ENCODE data around the gene NCEH1. TPM values are rescaled to one million over a fixed set of nuclear protein-coding genes. Genes with fewer than 3 reads are reported as not detected.

Gene NCEH1
- total and polyA plus RNA-seq, 9 of the 15 experiments (the other 6 are each of a cell fraction or from before 2014, with no cell fraction given), result 1.3 to 5.0 (median 2.8) TPM

- no peak for TF ChIP-seq VEZF1 (CRISPR knock-in tag; IDR thresholded peaks at IDR 0.05)
These were observed 57.8 kb downstream of the NCEH1 start (continued) for GRCh38 chr3:172653004-172653572.

GRCh38 chr3:172651936-172652625 is 58.8 kb downstream of the NCEH1 start:
- 0% methylated on average over 1 of the region's 1 CpG for WGBS (ENCODE audit: insufficient coverage, low coverage, missing lambda C conversion rate)
- Histone ChIP-seq H3K79me2 (ENCODE audit: control insufficient read depth, insufficient read depth, low read length) (no peaks in the 10 kb centered on the region), H3K36me3 (ENCODE audit: control insufficient read depth, insufficient read depth, low read length) (no peaks in the 10 kb centered on the region), H2AFZ (ENCODE audit: low read depth, low read length) (no peak overlapping the region), H3K4me1 (replicated peaks in 1 of 2; ENCODE audit: control insufficient read depth in 2 of 2, insufficient read depth in 2 of 2, low read length in 2 of 2) (no peaks in the 10 kb centered on the region; a peak in 1 of 5 replicates), H3K9ac (ENCODE audit: insufficient read depth in 1 of 2, low read depth in 2 of 2, low read length in 2 of 2) (no peak overlapping the region), H3K27me3 (ENCODE audit: control insufficient read depth in 2 of 2, insufficient read depth in 2 of 2, low read length in 2 of 2) (no peaks in the 10 kb centered on the region), H3K4me2 (ENCODE audit: insufficient read depth, low read length) (no peak overlapping the region), H4K20me1 (replicated peaks; ENCODE audit: control insufficient read depth, insufficient read depth, low read length) (no peaks in the 10 kb centered on the region), H3K9me1 (ENCODE audit: control insufficient read depth, insufficient read depth, low read length) (no peaks in the 10 kb centered on the region), H3K4me3 (no peak overlapping the region), H3K9me3 (replicated peaks; ENCODE audit: control insufficient read depth, insufficient read depth, low read depth, low read length) (no peaks in the 10 kb centered on the region), H3K27ac (ENCODE audit: extremely low read depth, low read depth, low read length) (no peak overlapping the region)
- CTCF ChIA-PET (ENCODE audit: low intra/inter-chr PET ratio), result no interaction called here
- FAIRE-seq (no peak), DNase-seq (ENCODE audit: extremely low read depth in 1 of 4, low spot score in 3 of 4) (no peak), ATAC-seq (no peak)
- BruUV-seq (replicated peaks), result no TSS peak
- in situ Hi-C loops (cut with MboI), result no loop called here
- intact Hi-C loops (cut with micrococcal nuclease), result no loop called here
- POLR2A ChIA-PET, result interaction anchor here (0.6 kb wide), 1 partner anchor 20 kb away, joined by 4 read pairs; no protein-coding TSS in a partner anchor
- TF ChIP-seq TFE3 (CRISPR knock-in tag; IDR thresholded peaks at IDR 0.05) (no peak), SMARCE1 (IDR thresholded peaks at IDR 0.05) (no peak), ZHX1 (conservative IDR thresholded peaks at IDR 0.05; ENCODE audit: low read length) (no peak), ATF6 (CRISPR knock-in tag; IDR thresholded peaks at IDR 0.05) (no peak), HSF4 (CRISPR knock-in tag; IDR thresholded peaks at IDR 0.05; ENCODE audit: borderline replicate concordance) (no peak), CHD4 (IDR thresholded peaks at IDR 0.05; ENCODE audit: insufficient read depth, insufficient replicate concordance, low read depth, low read length, poor library complexity, severe bottlenecking) (no peak), MAFK (IDR thresholded peaks at IDR 0.05; ENCODE audit: low read length) (no peak)
